ENCODE data around the gene U2AF2.
"Not testable (repeated sequence)": the region's sequence is repeated elsewhere in the genome, so short reads cannot be mapped to it uniquely, and the experiment has no call there.

U2AF2 gene

GRCh38 chr19:55692681-55693081 lies 37.8 kb downstream of the U2AF2 start:
- DNase-seq, result no peak

GRCh38 chr19:55693336-55693974 lies 38.6 kb downstream of the U2AF2 start:
- no peak for DNase-seq

DNA sequence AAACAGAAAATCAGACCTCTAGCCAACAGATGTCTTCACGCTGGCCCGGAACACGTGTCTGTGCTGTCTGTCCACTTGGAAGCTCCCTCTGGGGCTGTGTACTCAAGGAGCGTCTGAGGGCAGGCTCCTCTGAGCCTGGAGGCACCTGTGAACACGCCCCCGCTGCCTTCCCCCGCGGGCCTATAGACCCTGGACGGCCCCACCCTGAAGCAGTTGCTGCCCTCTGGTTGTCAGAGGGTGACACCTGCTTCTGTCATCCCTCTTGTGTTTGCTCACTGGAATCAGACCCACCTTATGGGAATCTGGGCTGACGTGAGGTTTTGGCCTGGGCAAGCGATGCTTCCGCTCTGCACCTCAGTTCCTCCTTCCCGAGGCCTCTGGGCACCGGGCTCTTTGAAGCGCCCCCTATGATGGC lies 39.4 kb downstream of the U2AF2 start:
- DNase-seq, result no peak

DNA sequence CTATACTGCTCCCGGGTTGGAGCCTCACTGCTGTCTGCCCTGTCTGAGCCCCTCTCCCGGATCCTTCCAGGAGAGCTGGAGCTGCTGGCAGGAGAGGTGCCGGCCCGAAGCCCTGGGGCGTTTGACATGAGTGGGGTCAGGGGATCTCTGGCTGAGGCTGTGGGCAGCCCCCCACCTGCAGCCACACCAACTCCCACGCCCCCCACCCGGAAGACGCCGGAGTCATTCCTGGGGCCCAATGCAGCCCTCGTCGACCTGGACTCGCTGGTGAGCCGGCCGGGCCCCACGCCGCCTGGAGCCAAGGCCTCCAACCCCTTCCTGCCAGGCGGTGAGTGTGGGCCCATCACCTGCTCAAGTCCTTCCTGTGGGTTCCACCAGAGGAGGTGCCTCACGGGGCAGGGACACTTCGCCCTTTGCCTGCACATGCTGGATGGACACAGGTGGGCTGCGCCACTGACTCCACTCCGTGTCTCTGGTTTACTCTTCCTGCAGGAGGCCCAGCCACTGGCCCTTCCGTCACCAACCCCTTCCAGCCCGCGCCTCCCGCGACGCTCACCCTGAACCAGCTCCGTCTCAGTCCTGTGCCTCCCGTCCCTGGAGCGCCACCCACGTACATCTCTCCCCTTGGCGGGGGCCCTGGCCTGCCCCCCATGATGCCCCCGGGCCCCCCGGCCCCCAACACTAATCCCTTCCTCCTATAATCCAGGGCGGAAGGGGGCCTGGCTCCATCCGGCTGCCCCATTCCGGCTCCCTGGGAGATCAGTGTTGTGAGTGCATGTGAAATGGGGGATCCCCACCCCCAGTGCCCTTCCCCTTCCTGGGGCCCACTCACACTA lies 40.0 kb downstream of the U2AF2 start:
- DNase-seq, result no peak

DNA sequence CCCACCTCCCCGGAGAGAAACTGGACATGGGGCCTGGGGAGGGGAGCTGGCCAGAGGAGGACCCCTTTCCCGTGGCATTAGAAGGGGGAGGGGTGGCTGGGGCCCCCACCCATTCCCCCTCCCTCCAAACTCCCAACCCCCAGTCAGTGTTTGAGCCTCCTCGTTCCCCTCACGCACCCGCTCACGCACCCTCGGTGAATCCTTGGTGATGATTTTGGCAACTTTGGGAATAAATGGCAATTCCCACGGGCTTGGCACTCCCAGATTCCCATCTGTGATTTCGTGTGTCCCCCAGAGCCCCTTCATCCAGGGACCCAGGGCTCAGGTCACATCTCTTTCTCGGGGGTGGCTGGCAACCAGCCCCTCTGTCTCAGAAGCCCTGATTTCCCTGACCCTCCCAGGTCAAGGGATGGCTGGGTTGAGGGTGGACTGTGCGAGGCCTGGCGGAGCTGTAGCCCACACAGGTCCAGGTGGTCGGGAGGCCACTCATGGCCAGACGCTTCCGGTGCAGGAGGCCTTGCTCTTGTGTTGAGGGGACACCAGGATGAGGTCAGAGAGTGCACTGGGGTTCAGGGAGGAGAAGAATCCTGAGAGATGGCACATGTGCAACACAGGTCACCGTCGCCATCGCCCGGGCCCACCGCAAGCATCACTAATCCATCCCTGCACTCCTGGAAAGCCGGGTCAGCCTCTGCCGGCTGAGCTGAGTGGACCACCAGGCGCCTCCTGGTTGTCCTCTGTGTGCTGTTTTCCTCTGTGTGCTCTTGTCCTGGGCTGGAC lies 40.9 kb downstream of the U2AF2 start:
- DNase-seq, result no peak

GRCh38 chr19:55696301-55697068 lies 41.6 kb downstream of the U2AF2 start:
- DNase-seq, result no peak

- no peak for DNase-seq
Measured at GRCh38 chr19:55697069-55697440, 42.2 kb downstream of the U2AF2 start.

GRCh38 chr19:55697698-55698097 lies 42.9 kb downstream of the U2AF2 start:
- DNase-seq, result no peak

- DNase-seq, result no peak
Measured at GRCh38 chr19:55698256-55698655, 43.4 kb downstream of the U2AF2 start.

DNA sequence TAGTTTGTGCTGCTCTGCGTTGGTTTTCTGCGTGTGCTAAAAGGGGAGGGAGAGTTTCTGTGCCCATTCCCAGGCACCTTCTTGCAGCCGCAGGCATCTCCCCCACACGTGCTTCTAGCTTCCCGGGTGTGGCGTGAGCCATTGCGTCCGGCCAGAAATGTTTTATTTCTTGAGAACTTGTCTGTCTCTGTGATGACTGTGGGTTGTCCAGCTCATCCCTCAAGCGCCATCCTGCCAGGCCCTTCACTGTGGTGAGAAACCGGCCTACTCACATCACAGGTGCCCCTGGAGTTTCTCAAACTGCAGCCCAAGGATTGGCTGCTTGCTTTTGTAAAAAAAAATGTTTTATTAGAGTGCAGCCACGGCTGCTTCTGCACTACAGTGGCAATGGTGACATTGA lies 44.4 kb downstream of the U2AF2 start:
- DNase-seq, result no peak

DNA sequence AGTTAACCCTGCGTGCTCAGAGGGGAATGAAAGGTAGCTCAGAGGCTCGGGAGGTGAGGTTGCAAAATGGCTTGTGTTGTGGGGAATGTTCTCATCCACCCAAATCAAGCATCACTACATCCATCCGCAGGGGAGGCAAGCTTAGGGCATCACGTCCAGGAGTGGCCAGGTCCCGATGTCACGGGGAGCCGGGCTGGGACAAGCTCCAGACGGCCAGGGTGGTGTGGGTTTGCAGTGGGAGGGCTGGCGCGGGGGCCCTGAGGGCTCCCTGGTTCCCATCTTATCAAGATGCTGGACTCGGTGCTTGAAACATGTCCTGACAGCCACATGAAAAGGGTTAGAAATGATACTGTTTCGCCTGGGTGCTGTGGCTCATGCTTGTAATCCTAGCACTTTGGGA lies 46.0 kb downstream of the U2AF2 start:
- no peak for DNase-seq

- no peak for DNase-seq
Measured at GRCh38 chr19:55702131-55702627, 47.3 kb downstream of the U2AF2 start.

DNA sequence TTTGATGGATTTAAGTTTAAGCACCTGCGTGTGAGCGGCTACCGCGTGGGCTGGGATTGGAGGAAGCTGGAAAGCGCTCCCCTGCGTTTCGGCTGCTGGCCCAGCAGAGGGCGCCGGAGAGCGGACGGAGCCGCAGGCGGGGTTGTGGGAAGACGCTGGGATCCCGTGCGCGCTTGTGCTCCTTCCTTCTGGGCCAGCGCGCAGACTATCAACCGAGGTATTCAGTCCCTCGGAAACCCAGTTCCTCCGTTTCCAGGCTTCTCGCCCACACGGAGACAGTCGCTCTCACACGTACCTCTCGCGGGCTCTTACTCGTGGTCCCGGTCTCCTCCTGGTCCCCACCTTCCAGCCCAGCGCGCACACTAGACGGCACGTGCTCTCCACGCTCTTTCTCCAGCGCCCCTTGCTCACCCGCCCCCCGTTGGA lies 49.0 kb downstream of the U2AF2 start:
- DNase-seq, result no peak

DNA sequence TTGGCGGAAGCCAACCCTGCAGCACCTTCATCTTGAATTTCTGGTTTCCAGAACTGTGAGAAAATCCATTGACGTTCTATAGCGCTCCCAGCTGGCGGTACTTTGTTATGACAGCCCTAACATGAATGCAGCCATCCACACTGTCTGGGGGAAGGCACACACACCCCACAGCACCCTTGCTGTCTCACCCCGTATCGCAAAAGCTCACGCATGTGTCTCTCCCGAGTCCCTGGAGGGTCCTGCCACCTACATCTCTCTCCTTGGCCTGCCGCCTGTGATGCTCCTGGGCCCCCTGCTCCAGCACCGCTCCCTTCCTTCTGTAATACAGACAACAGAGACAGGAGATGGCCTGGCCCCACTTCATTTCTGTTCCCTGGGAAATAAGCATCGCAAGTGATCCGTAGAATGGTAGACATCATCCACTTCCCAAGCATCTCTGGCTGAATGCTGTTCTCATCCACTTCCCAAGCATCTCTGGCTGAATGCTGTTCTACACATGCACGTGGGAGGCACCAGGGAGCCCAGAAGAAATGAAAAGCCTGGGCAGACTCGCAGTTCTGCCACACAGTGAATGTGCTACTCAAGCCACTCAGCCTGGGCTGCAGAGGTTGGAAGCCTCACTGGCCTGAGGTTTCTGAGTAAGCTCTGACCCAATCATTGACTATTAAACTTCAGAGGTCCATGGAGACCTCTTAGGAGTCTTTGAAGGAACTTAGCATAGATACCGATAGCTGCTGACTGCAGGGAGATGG lies 49.8 kb downstream of the U2AF2 start:
- DNase-seq, result no peak

DNA sequence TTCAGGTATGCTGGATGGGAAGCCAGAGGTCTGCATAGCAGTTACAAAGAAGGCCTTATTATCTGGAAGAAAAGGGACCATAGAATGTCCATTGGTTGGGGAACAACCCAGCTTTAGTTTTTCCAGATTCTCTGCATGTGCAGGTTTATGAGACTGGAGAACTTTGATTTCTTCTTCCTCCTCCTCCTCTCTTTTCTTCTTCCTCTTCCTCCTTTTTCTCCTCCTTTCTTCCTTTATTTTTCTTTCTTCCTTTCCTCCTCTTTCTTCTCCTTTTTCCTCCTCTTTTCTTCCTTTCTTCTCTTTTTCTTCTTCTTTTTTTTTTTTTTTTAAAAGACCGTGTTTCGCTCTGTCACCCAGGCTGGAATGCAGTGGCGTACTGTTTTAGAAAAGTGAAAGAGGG lies 51.1 kb downstream of the U2AF2 start:
- no peak for DNase-seq

- no peak for DNase-seq
Measured at GRCh38 chr19:55711719-55712118, 56.9 kb downstream of the U2AF2 start.

GRCh38 chr19:55712804-55713631 lies 58.2 kb downstream of the U2AF2 start:
- DNase-seq, result no peak

- no peak for DNase-seq
Measured at GRCh38 chr19:55716531-55716930, 61.7 kb downstream of the U2AF2 start.

- no peak for DNase-seq
Measured at GRCh38 chr19:55717251-55717650, 62.4 kb downstream of the U2AF2 start.

DNA sequence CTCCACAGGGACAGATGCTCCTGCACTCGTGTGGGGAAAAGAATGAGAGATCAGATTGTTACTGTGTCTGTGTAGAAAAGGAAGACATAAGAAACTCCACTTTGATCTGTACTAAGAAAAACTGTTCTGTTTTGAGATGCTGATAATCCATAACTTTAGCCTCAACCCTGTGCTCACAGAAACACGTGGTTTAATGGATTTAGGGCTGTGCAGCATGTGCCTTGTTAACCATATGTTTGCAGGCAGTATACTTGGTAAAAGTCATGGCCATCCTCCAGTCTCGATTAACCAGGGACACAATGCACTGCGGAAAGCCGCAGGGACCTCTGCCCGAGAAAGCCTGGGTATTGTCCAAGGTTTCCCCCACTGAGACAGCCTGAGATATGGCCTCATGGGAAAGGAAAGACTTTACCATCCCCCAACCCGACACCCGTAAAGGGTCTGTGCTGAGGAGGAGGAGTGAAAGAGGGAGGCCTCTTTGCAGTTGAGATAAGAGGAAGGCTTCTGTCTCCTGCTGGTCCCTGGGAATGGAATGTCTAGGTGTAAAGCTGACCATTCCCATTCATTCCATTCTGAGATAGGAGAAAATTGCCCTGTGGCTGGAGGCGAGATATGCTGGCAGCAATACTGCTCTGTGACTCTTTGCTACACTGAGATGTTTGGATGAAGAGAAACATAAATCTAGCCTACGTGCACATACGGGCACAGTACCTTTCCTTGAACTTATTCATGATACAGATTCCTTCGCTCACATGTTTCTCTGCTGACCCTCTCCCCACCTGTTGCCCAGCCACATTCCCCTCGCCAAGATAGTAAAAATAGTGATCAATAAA lies 63.3 kb downstream of the U2AF2 start:
- DNase-seq, result not testable (repeated sequence)
